BE2C (cell line): ENCODE results near the gene SLC2A1.

Source experiments
- DNase-seq: peaks from one replicate; pipeline ENCODE4 v3.0.0-alpha.2; 2020
- H3K27me3 ChIP-seq: fragments of 250-450 bp; sonication (Bioruptor Pico); 2 replicates; pipeline ENCODE4 v1.5.1; 2020; ENCODE audit warnings: mild to moderate bottlenecking
- H3K36me3 ChIP-seq: fragments of 250-450 bp; sonication (Bioruptor Pico); 2 replicates; pipeline ENCODE4 v1.5.1; 2020; ENCODE audit warnings: mild to moderate bottlenecking
- H3K4me1 ChIP-seq: fragments of 250-450 bp; sonication (Bioruptor Pico); 2 replicates; pipeline ENCODE4 v1.5.1; 2020
- H3K4me3 ChIP-seq: 2 replicates; pipeline ENCODE4 v1.5.1; 2011; ENCODE audit warnings: low read depth, low read length
- H3K9me3 ChIP-seq: fragments of 250-450 bp; sonication (Bioruptor Pico); 2 replicates; pipeline ENCODE4 v1.5.1; 2020
- TF ChIP-seq, protein P1 (sequence below): IDR thresholded peaks from 2 replicates; pipeline ENCODE4 v1.5.1; 2012; ENCODE audit warnings: mild to moderate bottlenecking, low read depth, low read length

SLC2A1 gene

DNA sequence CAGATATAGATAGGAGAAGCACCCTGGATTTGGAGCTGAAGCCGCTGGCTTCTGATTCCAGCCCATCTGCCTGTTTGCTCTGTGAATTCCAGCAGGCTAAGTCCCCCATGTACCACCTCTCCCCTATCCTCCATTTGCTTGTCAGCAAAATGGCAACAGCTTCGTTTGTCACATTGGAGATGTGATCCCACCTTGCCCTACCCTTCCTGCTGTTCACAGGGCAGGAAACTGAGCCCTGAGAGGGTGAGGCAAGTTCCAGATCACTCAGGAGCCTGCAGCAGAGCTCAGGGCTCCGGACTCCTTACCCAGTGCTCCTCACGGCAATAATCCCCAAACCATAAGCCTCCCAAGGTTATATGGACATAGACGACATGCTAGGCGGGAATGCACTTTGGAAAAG is 14.9 kb downstream of the SLC2A1 start:
- Histone ChIP-seq H3K9me3 (no peaks in the 10 kb centered on the region), H3K4me1 (peaks cover 13% of the 10 kb centered on the region), H3K27me3 (no peaks in the 10 kb centered on the region), H3K4me3 (no peak overlapping the region), H3K36me3 (peaks cover 54% of the 10 kb centered on the region)
- no peak for DNase-seq
- TF ChIP-seq, protein P1, sequence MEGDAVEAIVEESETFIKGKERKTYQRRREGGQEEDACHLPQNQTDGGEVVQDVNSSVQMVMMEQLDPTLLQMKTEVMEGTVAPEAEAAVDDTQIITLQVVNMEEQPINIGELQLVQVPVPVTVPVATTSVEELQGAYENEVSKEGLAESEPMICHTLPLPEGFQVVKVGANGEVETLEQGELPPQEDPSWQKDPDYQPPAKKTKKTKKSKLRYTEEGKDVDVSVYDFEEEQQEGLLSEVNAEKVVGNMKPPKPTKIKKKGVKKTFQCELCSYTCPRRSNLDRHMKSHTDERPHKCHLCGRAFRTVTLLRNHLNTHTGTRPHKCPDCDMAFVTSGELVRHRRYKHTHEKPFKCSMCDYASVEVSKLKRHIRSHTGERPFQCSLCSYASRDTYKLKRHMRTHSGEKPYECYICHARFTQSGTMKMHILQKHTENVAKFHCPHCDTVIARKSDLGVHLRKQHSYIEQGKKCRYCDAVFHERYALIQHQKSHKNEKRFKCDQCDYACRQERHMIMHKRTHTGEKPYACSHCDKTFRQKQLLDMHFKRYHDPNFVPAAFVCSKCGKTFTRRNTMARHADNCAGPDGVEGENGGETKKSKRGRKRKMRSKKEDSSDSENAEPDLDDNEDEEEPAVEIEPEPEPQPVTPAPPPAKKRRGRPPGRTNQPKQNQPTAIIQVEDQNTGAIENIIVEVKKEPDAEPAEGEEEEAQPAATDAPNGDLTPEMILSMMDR, result no peak

DNA sequence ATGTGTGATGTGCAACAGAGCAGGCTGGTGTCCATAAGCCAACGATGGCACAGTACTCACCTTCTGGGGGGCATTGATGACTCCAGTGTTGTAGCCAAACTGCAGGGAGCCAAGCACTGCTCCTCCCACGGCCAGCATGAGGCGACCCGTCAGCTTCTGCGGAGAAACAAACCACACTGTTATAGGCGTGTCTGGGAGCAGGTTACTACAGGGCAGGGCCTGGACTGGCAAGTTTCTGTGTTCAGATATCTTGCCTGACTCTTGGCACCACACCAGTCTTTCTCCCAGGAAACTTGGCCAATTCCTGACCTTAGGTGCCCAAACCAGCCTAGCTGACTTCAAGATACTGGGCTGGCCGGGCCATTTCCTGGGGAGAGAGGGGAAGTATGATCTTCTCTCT is 15.5 kb downstream of the SLC2A1 start:
- DNase-seq, result no peak
- H3K4me3 ChIP-seq, result no peak overlapping the region
- no peaks in the 10 kb centered on the region for H3K9me3 ChIP-seq
- peaks cover 54% of the 10 kb centered on the region for H3K36me3 ChIP-seq
- H3K4me1 ChIP-seq, result peaks cover 11% of the 10 kb centered on the region
- H3K27me3 ChIP-seq, result no peaks in the 10 kb centered on the region
- TF ChIP-seq, protein P1, result no peak

DNA sequence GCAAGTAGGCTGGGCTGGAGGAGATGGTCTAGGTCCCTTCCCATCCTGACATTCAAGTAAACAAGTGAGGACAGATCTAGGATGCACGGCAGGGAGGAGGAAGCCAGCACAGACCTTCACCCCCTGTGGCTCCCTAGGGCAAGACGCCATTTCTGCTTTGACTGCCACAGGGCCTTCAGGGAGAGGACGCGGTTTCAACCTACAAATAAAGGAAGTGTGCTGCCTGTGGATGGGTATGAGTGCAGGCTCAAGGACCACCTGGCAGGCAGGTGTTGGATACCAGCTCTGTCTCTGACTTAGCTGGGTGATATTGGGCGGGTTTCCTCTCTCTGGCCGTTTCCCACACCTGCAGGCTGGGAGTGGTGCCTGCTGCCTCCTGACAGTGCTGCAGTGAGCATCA is 16.2 kb downstream of the SLC2A1 start:
- no peak for DNase-seq
- peaks cover 8% of the 10 kb centered on the region for H3K4me1 ChIP-seq
- TF ChIP-seq, protein P1, result no peak
- peaks cover 55% of the 10 kb centered on the region for H3K36me3 ChIP-seq
- no peaks in the 10 kb centered on the region for H3K9me3 ChIP-seq
- no peaks in the 10 kb centered on the region for H3K27me3 ChIP-seq
- no peak overlapping the region for H3K4me3 ChIP-seq

DNA sequence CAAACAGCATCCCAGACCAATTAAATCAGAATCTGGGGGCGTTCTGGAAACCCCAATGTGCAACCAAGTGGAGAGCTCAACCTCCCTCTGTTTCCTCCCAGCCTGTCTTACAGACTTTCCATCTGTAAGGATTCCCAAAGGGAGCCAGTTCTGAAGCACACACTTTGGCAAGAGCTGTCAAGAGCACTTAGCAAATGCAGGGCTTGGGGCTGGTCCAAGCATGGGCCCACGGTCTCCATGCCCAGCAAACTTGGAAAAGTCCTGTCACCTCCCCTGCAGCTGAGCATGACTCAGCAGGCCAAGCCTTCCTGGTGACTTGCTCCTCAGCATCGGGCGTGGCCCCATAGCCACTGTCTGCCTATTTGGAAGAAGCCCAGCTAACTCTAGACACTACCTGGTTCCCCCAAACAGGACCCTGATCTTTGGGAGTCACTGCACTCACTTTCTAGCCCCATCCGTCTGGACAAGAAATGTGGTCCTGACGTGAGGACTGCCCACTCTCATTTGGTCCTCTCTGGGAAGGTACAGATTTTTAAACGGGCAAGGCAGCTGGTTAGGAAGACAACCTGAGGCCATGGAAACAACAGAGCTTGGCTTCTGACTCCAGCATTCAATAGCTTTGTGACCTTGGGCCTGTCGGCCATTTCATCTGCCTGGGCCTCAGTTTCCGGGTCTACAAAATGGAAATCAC is 16.9 kb downstream of the SLC2A1 start:
- H3K36me3 ChIP-seq, result peaks cover 61% of the 10 kb centered on the region
- H3K4me3 ChIP-seq, result no peak overlapping the region
- H3K9me3 ChIP-seq, result no peaks in the 10 kb centered on the region
- peaks cover 11% of the 10 kb centered on the region for H3K4me1 ChIP-seq
- DNase-seq, result peak; percentile 28
- H3K27me3 ChIP-seq, result no peaks in the 10 kb centered on the region
- TF ChIP-seq, protein P1, result no peak

DNA sequence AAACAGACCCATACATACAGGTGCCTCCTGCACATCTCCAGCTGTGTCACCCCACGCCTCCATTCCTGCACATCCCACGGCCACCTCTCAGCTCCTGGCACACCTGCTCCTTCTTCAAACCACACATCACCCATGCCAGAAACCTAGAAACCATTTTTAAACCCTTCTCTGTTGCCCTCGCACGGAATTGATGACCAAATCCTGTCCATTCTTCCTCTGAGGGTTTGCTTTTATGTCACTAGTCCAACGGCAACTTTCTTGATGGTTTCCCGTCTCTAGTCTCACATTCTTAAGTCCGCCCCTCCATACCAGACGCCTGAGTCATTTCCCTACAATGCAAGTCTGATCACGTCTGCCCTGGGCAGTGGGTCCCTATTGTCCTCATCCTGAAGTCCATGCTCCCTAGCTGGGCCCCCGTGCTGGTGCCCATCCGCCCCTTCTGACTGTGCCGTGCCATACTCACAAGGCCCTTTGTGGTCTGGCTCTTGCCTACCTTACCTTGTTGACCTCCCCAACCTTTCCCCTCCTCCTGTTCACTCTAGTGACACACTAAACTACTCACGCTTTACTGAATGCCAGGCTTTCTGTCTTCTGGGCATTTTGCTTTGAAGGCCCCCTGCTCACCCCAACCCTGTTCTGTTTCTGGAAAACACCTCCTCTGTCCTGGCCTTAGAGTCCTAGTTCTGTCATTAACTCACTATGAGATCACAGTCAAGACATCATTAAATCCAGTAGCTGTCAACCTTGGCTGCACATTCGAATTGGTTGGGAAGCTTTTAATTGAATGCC is 17.6 kb downstream of the SLC2A1 start:
- Histone ChIP-seq H3K36me3 (peaks cover 66% of the 10 kb centered on the region), H3K4me1 (peaks cover 9% of the 10 kb centered on the region)
- no peak for DNase-seq

More for the DNA sequence above, 17.6 kb downstream of the SLC2A1 start:
- H3K4me3 ChIP-seq, result no peak overlapping the region
- no peaks in the 10 kb centered on the region for H3K9me3 ChIP-seq
- H3K27me3 ChIP-seq, result no peaks in the 10 kb centered on the region
- TF ChIP-seq, protein P1, result no peak
